IPS-NIHi7 (cell line): ENCODE results near the gene RPP14.

Experiments used
- DNase-seq: peaks from one replicate; pipeline ENCODE4 v3.0.0; 2012; ENCODE audit warnings: mixed read lengths; ENCODE audit errors: extremely low spot score

RPP14 gene

GRCh38 chr3:58291671-58292338 lies 14.2 kb upstream of the RPP14 start:
- DNase-seq = no peak

- DNase-seq = no peak
Measured at GRCh38 chr3:58292866-58293265, 13.2 kb upstream of the RPP14 start.

GRCh38 chr3:58293516-58293915 lies 12.5 kb upstream of the RPP14 start:
- DNase-seq = no peak

- DNase-seq = no peak
Measured at GRCh38 chr3:58296269-58296668, 9.8 kb upstream of the RPP14 start.

- no peak for DNase-seq
Measured at GRCh38 chr3:58296843-58297242, 9.2 kb upstream of the RPP14 start.

GRCh38 chr3:58298190-58298589 lies 7.9 kb upstream of the RPP14 start:
- DNase-seq = no peak

GRCh38 chr3:58299075-58299474 lies 7.0 kb upstream of the RPP14 start:
- DNase-seq = no peak

- DNase-seq = no peak
Measured at GRCh38 chr3:58299839-58300516, 6.1 kb upstream of the RPP14 start.

- no peak for DNase-seq
Measured at GRCh38 chr3:58307639-58308215, 1.7 kb downstream of the RPP14 start.

GRCh38 chr3:58308728-58309127 lies 2.7 kb downstream of the RPP14 start:
- no peak for DNase-seq

GRCh38 chr3:58317811-58318210 lies 11.8 kb downstream of the RPP14 start:
- no peak for DNase-seq

GRCh38 chr3:58321791-58322190 lies 15.7 kb downstream of the RPP14 start:
- no peak for DNase-seq

GRCh38 chr3:58322793-58323192 lies 16.7 kb downstream of the RPP14 start:
- no peak for DNase-seq

GRCh38 chr3:58323529-58324390 lies 17.7 kb downstream of the RPP14 start:
- DNase-seq = no peak

GRCh38 chr3:58324391-58325390 lies 18.6 kb downstream of the RPP14 start:
- no peak for DNase-seq

- no peak for DNase-seq
Measured at GRCh38 chr3:58325525-58325992, 19.5 kb downstream of the RPP14 start.

- no peak for DNase-seq
Measured at GRCh38 chr3:58326267-58326900, 20.3 kb downstream of the RPP14 start.

- no peak for DNase-seq
Measured at GRCh38 chr3:58329150-58329921, 23.3 kb downstream of the RPP14 start.

GRCh38 chr3:58329922-58330413 lies 23.9 kb downstream of the RPP14 start:
- no peak for DNase-seq
